GM23248 (cell line): ENCODE measurements around the gene FAM20C.

Source experiments
- EZH2 ChIP-seq: fragments of 200-600 bp; sonication (generic); IDR thresholded peaks from 2 replicates; pipeline ENCODE4 v1.6.1; 2018; ENCODE audit warnings: antibody characterized with exemption, mild to moderate bottlenecking; ENCODE audit not compliant: insufficient read depth, poor library complexity, severe bottlenecking
- EZH2phosphoT487 ChIP-seq: fragments of 200-600 bp; sonication (generic); IDR thresholded peaks from 2 replicates; pipeline ENCODE4 v1.6.1; 2018; ENCODE audit warnings: antibody characterized with exemption, moderate library complexity, mild to moderate bottlenecking, low read depth; ENCODE audit not compliant: insufficient read depth

DNA sequence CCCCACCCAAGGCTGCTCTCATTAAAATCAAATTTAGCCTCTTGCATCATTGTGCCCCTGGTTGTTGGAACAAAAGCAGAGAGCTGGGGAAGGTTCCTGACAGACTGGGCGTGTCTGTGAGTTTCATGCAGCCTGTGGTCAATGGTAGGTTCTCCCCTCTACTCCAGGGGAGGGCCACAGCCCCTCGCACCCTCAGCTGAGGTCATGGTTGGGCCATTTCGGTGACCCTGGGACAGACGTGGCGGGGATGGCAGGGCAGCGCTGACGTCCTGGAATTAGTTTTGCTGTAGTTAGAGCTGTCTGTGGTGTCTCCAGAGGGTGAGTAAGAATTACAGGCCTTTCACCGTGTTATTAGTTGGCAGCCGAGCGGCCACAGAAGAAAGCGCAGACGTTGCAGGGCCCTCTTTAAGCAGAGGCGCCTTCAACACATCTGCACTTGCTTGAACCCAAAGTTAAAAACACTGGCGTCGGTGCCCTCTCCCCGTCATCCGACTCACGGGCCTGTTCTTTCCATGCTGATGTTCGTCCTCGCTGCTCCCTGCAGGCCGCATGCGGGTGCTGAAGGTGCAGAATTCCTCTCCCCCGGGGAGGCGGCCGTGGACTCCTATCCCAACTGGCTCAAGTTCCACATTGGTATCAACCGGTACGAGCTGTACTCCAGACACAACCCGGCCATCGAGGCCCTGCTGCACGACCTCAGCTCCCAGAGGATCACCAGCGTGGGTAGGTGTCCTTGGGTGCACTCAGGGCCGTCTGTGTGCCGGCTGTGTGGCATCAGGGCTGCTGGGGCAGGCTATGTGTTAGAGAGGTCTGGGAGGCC lies 2.8 kb downstream of the FAM20C start:
- TF ChIP-seq EZH2phosphoT487: no peak
- TF ChIP-seq EZH2: no peak
